ENCODE results near the gene DROSHA.
"Not testable (repeated sequence)": the region's sequence is repeated elsewhere in the genome, so short reads cannot be mapped to it uniquely, and the experiment has no call there.

DROSHA gene

DNA sequence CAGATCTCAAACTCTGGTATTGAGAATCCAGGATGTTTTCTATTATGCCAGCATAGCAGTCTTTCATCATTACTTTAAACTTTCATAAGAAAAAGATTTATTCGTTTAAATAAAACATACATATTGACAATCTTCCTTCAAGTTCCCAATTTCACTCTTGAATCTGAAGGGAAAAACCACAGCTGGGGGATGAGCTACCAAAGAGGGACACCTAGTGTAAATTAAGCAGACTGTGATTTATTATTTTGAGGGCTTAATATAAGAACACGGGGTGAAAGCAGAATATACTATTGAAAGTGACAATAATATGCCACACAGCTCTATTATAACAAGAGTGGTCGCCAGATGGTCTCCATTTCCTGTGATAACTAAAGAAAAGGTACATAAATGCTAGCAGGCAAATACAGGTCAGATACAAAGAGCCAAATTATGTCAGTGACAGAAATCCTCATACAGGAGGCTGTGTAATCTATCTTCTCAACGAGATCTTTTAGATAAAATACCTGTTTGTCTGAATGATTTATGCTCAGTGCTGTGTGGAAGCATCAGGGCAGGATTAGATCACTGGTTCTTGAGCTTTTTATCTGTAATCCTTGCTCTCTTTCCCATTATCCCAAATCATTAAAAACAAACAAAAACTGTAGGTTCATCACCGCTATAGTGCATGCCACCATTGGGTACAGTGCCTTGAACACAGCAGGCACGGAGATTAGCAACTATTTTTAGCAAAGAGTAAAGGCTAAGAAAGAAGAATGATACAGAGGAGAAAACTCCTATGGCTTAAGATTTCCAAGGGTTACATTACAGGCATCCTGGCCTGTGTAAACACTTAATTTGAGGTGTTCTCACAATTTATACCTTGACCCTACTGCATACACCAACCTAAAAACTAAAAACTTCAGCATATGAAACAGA is 116.6 kb downstream of the DROSHA start:
- DNase-seq: no peak

DNA sequence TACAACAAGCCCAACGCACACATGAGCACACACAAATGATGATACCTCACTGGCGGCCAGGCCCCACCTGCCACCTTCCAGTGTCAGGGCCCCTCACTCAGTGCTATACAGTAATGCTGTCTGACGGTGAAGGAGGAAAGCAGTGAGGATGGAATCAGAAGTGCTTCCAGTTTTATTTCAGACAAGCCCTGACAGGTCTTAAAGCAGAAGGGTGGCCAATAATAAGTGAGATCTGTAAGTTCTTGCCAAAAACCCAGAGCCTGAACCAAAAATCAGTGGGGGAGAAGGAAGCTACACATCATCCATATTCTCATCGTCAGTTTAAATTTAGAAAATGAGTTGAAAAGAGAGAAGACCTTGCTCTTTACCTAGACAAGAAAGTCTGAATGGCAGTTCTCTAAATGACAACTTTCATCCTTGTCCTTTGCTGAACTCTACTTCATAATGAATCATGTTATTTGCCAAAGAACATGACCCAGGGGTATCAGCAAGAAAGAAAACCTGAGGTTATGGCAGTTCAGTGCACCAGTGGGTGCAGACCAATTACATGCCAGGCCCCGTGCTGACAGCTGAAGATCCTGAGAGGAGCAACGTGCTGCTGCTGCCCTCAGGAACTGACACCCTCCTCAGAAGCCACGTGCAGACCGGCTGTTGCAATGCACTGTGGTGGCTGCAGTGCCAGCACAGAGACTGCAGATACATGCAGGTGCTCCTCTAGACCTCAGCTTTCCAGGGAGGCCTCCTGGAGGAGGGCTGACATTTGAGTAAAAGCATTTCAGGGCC is 118.7 kb downstream of the DROSHA start:
- DNase-seq: peak; percentile 29

DNA sequence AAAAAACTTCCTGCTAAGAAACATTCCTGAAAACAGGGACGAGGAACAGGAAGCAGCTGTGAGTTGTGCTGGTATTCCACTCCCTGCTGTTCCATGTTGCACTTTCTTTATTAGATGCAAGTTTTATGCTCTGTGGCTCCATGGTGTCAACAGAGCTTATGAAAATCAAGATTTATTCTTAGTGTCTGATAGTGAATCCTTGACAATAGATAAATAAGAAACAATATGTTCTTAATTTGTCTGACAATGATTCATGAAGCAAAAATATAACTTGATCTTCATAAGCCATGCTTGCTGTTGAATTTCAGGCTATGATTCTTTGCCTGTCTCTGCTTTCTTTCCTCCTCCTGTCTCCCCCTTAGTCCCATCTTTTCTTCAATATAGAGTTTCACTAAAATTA is 119.6 kb downstream of the DROSHA start:
- DNase-seq: no peak

DNA sequence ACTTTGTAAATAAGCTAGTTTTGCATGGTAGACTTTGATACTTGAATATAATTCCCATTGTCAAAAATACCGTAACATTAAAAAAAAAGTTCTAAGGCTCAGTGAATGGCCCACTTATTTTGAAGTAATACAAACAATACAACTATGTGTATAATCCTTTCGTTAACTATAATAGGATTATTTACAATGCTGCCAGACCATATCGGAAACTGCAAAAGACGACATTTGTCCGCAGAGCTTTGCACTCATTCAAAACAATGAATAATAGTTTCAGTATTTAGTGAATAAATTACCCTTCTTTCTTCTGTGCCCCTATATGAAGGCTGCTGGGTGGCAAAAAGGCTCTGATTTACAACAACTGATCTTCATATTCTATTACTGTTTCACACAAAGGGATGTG is 121.8 kb downstream of the DROSHA start:
- DNase-seq: no peak

DNA sequence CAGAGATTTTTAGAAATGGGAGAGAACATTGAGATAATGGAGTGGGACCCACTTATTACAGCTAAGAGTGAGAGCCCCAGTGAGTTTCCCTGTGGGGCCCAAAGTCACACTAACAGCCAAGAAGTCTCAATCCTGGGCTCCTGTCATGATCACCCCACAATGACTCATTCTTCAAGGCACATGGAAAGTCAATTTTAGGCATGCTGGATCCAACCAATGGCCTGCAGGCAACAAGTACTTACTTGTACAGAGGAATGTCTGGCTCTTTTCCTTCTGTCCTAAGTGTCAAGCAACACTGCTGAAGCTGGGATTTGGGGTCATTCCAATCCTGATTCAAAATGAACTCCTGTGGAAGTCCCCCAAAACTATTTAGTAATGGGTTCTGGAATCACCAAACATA is 123.1 kb downstream of the DROSHA start:
- no peak for DNase-seq

DNA sequence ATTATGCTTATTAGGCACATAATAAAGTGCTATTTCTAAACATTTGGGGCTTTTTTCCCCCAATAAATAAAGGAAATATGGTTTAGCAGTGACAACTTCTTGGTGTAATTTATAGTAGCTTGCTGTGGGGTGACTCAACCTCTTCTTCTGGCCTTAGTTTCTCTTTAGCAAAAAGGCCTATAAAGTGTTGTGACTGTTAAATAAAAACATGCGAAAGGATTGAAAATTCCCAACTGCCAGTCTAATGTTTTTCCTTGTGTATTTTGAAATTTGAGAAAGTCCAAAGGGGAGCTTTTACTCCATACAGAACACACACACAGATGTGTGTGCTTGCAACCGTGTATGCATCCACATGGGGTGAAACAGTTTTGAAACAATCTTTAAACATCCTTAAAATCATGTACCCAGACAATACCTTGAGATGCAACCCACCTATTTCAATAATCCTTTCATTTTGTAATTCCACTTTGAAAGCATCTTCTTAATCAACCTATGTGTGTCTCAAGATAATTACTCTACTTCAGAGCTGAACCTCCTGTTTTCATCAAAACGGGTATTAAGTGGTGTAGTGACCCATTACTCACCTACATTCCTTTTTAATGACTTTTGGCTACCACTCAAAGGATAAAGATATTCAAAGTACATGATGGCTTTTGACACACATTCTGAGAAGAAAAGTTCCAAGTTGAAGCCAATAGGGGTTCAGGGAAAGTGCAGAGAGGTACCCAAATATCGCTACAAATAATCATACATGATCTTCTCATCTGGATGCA is 123.8 kb downstream of the DROSHA start:
- no peak for DNase-seq

DNA sequence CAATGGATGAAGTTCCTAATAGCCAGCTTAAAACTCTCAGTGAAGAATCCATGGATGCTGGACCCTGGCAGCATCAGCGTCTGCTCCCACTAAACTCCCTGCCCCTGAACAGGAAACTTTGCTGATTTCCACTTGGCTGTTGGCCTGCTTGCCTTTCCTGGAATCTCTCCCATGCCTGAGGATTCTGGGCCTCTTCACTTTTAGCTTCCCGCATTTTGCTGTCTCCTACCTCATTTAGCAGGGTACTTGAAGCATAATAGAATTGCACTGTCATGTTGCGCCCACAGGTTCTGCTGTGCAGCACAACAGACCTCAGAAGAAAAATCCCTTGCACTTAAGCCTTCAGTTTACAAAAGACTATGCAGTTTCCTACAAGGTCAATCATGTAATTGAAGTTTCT is 127.6 kb downstream of the DROSHA start:
- DNase-seq: no peak

DNA sequence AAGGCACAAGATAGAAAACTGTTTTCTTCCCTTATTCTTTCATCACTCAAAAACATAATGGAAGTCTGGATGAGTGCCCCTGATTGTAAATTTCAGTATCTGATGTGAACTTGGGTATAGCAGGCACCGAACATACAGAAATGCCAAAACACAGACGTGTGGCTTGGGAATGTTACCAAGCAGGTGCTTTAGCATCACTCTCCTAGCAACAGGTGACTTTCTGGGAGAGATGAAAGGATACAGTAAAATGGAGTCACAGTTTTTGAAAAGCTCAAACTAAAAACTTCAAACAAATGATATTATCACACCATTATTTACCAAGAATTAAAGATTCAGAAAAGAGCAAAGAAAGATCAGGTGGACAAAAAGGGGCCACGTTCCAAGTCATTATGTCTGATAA is 130.2 kb downstream of the DROSHA start:
- no peak for DNase-seq

DNA sequence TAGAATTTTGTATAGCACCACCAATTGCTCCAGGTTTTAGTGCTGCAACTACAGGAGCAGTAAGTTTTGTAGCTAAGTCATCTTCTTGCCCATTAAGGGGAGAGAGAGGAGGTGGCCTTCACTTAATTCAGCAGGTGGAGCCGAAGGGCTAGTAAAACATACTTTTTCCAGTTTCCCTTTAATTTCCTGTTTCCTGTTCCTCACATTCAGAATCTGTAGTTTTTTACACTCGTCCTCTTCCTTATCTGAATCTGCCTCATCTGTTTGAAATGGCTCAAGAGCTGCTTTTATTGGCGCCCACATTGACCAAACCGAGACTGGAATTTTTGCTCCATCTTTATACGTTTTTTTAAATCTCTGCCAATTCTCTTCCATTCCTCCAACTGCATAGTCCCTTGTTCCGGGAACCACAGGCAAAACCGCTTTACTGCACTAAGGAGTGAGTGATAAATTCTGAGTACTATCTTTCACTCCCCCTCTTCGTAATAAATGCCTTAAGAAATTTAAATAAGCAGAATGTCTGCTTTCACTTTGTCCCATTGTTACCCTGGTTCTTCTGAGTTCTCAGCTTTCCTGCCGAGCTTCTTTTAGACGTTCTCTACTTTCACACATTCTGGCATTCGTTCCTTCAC is 133.9 kb downstream of the DROSHA start:
- no peak for DNase-seq

DNA sequence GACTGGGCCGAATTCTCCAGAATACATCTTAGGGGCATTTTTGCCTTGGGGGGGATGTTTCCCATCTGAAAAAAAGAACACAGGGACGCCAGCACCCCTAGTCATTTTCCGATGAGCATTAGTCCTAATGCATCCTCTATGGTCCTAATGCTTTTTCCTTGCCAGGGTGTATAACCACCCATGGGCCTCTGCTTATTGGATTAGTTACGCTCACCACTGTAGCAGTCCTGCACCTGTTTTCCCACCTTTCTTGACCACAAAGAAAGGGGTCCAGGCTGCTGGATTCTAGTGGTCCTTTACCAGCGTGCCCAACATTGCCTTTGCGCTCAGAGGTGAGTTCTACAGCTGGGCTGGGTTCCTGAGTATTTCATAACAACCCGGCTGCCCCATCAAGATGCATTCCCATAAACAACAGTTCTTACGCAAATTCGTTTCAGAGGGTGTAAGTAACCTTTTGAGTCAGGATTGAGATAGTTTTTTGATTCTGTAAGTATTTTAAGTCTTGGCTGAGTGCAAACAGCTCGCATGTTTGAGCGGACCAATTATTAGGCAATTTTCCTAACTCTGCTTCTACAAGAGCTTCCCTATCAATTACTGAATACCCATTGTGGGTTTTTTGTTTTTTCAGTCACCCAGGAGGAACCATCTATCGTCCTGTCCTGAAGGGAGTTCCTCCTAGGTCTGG is 135.1 kb downstream of the DROSHA start:
- no peak for DNase-seq

DNA sequence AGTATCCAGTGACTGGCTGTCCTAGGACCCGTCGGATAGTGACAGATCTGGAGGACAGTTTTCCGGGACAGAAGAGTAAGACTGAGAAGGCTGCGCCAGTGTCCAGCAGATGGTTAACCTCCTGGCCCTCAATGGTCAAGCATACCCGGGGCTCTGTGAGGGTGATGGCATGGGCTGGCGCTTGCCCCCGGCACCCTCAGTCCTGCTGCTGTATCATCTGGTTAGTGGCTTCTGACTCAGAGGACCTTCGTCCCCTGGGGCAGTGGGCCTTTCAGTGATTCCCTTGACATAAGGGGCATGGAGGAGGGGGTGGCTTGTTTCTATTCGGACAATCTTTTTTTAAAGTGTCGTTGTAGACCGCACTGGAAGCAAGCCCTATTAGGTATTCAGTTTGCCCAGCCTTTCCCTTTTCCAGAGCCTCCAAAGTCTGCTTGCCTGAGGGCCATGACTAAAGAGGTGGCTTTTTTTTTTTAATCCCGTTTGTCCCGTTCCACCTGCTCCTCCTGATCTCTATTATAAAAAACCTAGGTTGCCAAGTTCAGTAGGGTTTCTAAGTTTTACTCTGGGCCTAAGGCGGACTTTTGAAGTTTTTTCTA is 136.3 kb downstream of the DROSHA start:
- DNase-seq: not testable (repeated sequence)

DNA sequence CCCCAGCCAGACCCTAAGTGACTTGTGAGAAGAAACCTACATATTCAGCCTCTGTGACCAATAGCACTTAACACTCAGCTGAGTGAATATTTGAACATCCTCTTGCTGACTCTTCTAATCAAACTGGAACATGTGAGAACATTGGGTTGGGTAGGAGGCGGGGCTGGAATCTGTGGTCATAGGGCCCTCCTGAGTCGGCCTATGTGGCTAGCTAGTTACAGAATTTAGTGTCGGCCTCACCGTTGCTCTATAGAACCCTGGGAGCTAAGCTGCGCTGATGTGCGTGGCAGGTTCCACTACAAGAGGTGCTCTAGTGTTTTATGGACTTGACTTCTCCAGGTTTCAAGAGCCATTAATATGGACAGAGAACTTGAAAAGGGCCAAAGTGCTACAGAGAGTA is 138.8 kb downstream of the DROSHA start:
- no peak for DNase-seq

DNA sequence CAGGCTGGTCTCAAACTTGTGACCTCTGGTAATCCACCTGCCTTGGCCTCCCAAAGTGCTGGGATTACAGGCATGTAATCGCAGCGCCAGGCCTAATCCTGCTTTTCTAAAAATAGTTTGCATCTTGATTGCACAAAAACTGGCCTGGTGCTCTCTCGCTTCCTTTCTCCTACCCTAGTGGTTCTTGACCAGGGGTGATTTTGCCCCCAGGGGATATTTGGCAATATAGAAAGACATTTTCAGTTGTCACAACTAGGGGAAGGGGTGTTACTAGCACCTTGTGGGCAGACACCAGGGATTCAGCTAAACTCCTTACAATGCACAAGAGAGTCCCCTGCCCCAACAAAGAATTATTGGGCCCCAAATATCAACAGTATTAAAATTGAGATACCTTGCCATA is 139.8 kb downstream of the DROSHA start:
- no peak for DNase-seq

DNA sequence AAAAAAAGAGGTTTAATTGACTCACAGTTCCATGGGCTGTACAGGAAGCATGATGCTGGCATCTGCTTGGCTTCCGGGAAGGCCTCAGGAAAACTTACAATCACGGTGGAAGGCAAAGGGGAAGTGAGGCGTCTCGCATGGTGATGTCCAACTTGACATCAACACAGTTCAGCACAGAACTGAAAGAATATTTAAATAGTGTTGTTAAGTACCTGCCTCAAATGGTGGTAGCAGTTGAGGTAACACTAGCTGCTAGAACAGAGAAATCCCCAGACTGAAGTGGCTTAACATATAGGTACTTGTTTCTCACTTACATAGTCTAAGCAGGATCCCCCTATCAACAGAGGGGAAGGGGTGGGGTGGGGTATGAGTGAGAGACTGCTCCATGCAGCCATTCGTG is 141.6 kb downstream of the DROSHA start:
- DNase-seq: no peak

DNA sequence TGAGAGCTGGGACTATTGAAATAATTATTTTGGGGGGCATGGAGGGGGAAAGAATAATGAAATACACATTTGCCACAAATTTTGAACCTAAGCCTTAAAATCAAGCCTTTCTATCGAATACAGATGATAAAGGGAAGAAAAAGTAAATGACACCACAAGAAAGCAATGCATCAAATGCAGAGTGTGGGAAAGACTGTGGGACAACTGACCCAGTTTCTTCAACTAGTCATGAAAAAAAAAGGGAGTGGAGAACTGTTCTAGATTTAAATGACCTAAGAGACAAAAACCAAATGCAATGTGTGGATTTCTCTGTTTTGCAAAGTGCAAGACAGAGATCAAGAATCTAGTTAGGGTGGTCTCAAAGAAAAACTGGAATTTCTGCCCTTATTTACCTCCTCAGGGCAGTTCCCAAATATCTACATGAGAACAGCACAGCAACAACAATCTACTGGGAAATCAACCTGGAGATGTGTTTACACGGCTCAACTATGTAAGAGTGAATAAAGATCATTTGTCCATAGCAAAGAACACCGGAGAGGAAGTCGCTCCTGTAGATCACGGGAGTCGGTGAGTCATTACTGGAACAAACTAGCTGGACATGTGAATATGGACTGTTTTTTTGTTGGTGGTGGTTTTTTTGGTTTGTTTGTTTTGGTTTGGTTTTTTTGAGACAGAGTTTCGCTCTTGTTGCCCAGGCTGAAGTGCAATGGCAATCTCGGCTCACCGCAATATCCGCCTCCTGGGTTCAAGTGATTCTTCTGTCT is 145.9 kb downstream of the DROSHA start:
- DNase-seq: no peak

DNA sequence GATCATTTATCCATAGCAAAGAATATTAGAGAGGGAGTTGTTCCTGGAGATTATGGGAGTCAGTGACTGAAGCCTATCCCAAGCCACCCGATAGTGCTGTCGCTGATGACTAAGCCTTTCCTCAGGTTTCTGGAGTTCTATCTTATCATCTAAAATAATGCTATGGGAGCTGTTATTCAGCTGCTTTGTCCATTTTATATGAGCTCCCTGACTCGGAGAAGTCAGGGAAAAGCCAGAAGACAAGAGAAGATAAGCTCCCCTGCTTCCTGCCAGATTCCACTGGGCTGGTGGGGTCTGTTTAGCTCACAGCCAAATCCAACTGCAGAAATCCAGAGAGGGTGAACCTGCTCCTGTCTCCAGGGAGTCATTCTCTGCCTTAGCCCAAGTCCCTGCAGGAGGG is 148.2 kb downstream of the DROSHA start:
- no peak for DNase-seq

DNA sequence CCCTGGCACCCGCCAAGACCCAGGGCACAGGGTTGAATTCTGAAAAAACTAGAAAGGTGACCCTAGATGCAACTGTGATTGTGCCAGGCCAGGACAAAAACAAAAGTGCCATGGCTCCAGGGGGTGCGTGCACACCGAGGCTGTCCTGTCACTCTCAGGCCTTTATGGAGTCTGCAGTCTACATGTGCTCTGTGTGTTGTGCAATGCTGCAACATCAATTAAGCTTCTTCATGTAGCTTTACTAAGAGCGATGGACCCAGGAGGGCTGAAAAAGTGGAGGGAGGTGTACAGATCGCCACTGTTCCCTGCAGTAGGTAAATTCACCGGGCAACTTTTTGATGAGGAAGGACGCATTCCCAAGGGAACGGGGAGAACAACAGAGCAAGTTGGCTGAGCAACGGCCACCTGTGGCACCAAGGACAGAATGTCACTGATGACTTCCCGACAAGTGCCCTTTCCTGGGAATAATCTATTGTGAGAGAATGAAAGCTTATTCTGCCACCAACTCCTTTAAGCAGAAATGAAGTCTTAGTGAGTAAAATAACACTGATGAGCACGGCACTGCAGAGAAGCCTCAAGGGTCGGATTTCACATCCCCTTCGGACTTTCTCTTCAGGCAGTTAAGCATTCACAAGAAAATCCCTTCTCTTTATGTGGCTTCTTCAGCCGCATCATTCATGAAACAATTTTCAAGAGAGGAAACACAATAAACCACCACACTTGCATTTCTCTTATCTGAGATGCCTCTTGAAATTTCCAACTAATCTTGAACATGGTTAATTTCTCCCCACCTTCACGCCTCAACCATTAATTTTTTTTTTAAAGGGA is 149.6 kb downstream of the DROSHA start:
- DNase-seq: no peak

DNA sequence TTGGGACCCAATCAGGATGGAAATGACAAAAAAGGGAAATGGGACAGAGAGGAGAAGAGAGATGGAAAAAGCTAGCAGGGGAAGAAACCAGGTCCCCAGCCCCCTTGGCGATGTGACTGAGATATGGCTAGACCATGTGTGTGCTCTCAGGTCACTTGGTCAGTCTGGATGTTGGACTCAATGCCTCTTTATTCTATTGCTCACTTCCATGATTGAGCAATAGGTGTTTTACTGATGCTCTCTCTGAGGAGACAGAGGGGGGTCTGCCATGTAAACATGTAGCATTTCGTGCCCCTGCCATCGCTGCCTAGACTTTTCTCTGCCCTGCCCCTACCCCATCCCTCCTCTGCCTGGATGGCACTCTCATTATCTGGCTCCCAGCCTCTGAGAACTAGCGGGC is 150.6 kb downstream of the DROSHA start:
- DNase-seq: no peak

DNA sequence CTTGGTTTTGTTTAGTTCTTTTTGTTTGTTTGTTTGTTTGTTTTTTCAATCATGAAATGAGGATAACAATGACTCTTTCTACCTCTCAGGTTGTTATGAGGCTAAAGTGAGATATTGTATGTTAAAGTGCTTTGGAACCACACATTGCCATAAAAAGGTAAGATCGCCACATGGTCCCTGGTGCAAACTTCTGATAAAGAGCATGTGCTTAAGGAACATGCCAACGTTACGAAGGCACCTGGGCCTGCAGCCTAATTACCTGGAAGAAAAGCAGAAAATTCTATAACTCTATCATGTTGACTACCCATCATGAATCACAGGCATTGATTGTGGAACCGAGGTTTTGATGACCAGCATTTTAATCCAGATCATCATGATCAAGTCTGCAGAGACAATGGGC is 151.8 kb downstream of the DROSHA start:
- DNase-seq: no peak

DNA sequence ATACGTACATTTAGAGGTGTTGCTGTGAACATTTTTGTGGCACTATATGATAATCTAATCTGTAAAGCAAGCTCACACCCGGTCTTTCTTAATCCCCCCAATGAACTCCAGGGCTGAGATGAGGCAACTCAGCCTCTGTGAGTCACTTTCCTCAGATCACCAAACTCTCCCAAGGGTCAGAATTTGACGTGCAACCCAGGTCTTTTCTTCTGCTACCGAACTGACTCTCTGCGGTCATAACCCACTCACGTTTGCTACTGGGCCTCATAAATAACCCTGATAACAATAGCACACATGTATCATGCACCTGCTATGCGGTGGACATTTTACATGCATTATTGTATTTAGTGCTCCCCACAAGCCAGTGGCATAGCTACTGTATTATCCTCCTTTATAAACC is 153.1 kb downstream of the DROSHA start:
- DNase-seq: no peak
